ENCODE measurements around the gene APH1A. TPM values are rescaled to one million over a fixed set of nuclear protein-coding genes. Genes with fewer than 3 reads are reported as not detected.

Gene APH1A
- total and polyA plus RNA-seq, 9 of the 15 experiments (the other 6 are each of a cell fraction or from before 2014, with no cell fraction given): 5.6 to 123 (median 77.0) TPM

DNA sequence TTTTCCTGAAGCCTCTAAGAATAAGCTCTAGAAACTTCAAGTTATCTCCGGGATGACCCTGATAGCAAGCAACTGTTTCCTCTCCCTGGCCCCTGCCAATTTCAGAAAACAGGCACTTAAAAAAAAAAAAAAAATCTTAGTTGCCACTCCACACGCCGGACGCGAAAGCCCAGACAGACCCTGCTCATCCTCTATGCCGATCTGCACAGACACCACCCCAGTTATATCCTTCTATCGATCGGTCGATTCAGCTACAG, 34.6 kb downstream of the APH1A start (continued):
- TF ChIP-seq, protein P1, sequence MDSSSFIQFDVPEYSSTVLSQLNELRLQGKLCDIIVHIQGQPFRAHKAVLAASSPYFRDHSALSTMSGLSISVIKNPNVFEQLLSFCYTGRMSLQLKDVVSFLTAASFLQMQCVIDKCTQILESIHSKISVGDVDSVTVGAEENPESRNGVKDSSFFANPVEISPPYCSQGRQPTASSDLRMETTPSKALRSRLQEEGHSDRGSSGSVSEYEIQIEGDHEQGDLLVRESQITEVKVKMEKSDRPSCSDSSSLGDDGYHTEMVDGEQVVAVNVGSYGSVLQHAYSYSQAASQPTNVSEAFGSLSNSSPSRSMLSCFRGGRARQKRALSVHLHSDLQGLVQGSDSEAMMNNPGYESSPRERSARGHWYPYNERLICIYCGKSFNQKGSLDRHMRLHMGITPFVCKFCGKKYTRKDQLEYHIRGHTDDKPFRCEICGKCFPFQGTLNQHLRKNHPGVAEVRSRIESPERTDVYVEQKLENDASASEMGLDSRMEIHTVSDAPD (CRISPR knock-in tag; IDR thresholded peaks at IDR 0.05): no peak
- no peak for TF ChIP-seq ZNF224 (CRISPR knock-in tag; IDR thresholded peaks at IDR 0.05)
- no peak for TF ChIP-seq TRIM28 (IDR thresholded peaks at IDR 0.05)
- TF ChIP-seq FOXK2 (conservative IDR thresholded peaks at IDR 0.05 in 1 of 2, IDR thresholded peaks at IDR 0.05 in 1 of 2; ENCODE audit: low read depth in 2 of 2): no peak
- TF ChIP-seq NBN (IDR thresholded peaks at IDR 0.05; ENCODE audit: low read depth): no peak; the same call in 1 of the 2 replicates
- TF ChIP-seq TAF7 (tag; IDR thresholded peaks at IDR 0.05): peak; percentile 31; the same call in 1 of the 2 replicates
- no peak for TF ChIP-seq ZNF589 (CRISPR knock-in tag; IDR thresholded peaks at IDR 0.05; ENCODE audit: low read depth)
- no peak for TF ChIP-seq DACH1 (IDR thresholded peaks at IDR 0.05; ENCODE audit: partially characterized antibody)
- TF ChIP-seq PCBP1 (IDR thresholded peaks at IDR 0.05; ENCODE audit: low read depth, low read length, poor library complexity, severe bottlenecking): no peak
- TF ChIP-seq, protein P2, sequence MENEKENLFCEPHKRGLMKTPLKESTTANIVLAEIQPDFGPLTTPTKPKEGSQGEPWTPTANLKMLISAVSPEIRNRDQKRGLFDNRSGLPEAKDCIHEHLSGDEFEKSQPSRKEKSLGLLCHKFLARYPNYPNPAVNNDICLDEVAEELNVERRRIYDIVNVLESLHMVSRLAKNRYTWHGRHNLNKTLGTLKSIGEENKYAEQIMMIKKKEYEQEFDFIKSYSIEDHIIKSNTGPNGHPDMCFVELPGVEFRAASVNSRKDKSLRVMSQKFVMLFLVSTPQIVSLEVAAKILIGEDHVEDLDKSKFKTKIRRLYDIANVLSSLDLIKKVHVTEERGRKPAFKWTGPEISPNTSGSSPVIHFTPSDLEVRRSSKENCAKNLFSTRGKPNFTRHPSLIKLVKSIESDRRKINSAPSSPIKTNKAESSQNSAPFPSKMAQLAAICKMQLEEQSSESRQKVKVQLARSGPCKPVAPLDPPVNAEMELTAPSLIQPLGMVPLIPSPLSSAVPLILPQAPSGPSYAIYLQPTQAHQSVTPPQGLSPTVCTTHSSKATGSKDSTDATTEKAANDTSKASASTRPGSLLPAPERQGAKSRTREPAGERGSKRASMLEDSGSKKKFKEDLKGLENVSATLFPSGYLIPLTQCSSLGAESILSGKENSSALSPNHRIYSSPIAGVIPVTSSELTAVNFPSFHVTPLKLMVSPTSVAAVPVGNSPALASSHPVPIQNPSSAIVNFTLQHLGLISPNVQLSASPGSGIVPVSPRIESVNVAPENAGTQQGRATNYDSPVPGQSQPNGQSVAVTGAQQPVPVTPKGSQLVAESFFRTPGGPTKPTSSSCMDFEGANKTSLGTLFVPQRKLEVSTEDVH (IDR thresholded peaks at IDR 0.05; ENCODE audit: low read depth, partially characterized antibody): no peak
- no peak for TF ChIP-seq MTA3 (IDR thresholded peaks at IDR 0.05; ENCODE audit: borderline replicate concordance)
- TF ChIP-seq ZNF696 (CRISPR knock-in tag; conservative IDR thresholded peaks at IDR 0.05): no peak
- no peak for TF ChIP-seq ATF4 (CRISPR knock-in tag; IDR thresholded peaks at IDR 0.05)
- TF ChIP-seq KLF10 (CRISPR knock-in tag; IDR thresholded peaks at IDR 0.05): no peak
- TF ChIP-seq NFXL1 (CRISPR knock-in tag; IDR thresholded peaks at IDR 0.05): no peak
- TF ChIP-seq TARDBP (IDR thresholded peaks at IDR 0.05): no peak
- no peak for TF ChIP-seq ZNF699 (CRISPR knock-in tag; IDR thresholded peaks at IDR 0.05; ENCODE audit: insufficient replicate concordance)
- TF ChIP-seq ZNF280B (CRISPR knock-in tag; IDR thresholded peaks at IDR 0.05): no peak
- no peak for TF ChIP-seq TAL1 (IDR thresholded peaks at IDR 0.05)
- TF ChIP-seq FOXP4 (CRISPR knock-in tag; IDR thresholded peaks at IDR 0.05; ENCODE audit: borderline replicate concordance): no peak

Data from K562 (cell line).